GM12878 (cell line): ENCODE data around the gene EBF3. TPM values are rescaled to one million over a fixed set of nuclear protein-coding genes. Genes with fewer than 3 reads are reported as not detected.

Experiments used
- ATAC-seq: fragments of 200-7000 bp; cut with Tn5 transposase; 3 replicates; pipeline ENCODE4 v1.9.1; 2020; ENCODE audit warnings: mild to moderate bottlenecking, moderate library complexity
- BruUV-seq: library from RNA; stranded (reverse); fragments of 400-500 nt; replicated peaks from 2 replicates; lab custom pipeline; 2021; lab: Mats Ljungman, UMichigan
- CTCF ChIA-PET: fragments of 300-600 bp; sonication (Branson Sonifier 250); formaldehyde crosslinking; extraction: SDS; loops from one replicate; lab custom pipeline; 2021; ENCODE audit warnings: inconsistent platforms; lab: Yijun Ruan, JAX
- POLR2A ChIA-PET: fragments of 350-600 bp; formaldehyde crosslinking; extraction: SDS; loops from one replicate; lab custom pipeline; 2021; ENCODE audit warnings: inconsistent platforms; lab: Charles Lee
- RAD21 ChIA-PET: fragments of 300-600 bp; sonication (Branson Sonifier 250); formaldehyde crosslinking; loops from one replicate; lab custom pipeline; 2023; ENCODE audit warnings: antibody characterized with exemption; ENCODE audit not compliant: unreplicated experiment; lab: Charles Lee
- SMC1A ChIA-PET: fragments of 300-600 bp; sonication (Branson Sonifier 250); formaldehyde crosslinking; loops from one replicate; lab custom pipeline; 2023; ENCODE audit not compliant: unreplicated experiment, uncharacterized antibody; lab: Charles Lee
- DNase-seq: peaks from one replicate; pipeline ENCODE4 v3.0.0-alpha.2; 2011; ENCODE audit warnings: low read depth, low spot score
- FAIRE-seq: peaks from 3 replicates; lab custom pipeline; 2011; peaks lifted over from hg19 to GRCh38; lab: Jason Lieb, UNC
- H2AFZ ChIP-seq: 2 replicates; pipeline ENCODE4 v1.6.0; 2011; ENCODE audit warnings: low read depth, low read length, control low read depth; ENCODE audit not compliant: control insufficient read depth
- H3K27ac ChIP-seq: 2 replicates; pipeline ENCODE4 v1.5.1; 2011; ENCODE audit warnings: control low read depth; ENCODE audit not compliant: control insufficient read depth, insufficient read depth
- H3K27me3 ChIP-seq, 2 experiments: replicated peaks in 1 of 2; 2 replicates each; pipeline versions ENCODE4 v1.6.0 to v1.6.1; 2011; ENCODE audit warnings: low read length in 1 of 2; ENCODE audit not compliant: control insufficient read depth in 2 of 2, insufficient read depth in 2 of 2
- H3K36me3 ChIP-seq, 2 experiments: 2 replicates each; pipeline ENCODE4 v1.5.1; 2011; ENCODE audit warnings: low read length in 1 of 2; ENCODE audit not compliant: control insufficient read depth in 2 of 2, insufficient read depth in 2 of 2
- H3K4me1 ChIP-seq: 2 replicates; pipeline ENCODE4 v1.6.1; 2011; ENCODE audit warnings: mild to moderate bottlenecking, low read length, moderate library complexity, mixed read lengths; ENCODE audit not compliant: control insufficient read depth, insufficient read depth
- H3K4me2 ChIP-seq: 2 replicates; pipeline ENCODE4 v1.6.0; 2011; ENCODE audit warnings: control low read depth; ENCODE audit not compliant: control insufficient read depth, insufficient read depth
- H3K4me3 ChIP-seq: fragments of 200-600 bp; sonication (generic); 2 replicates; pipeline ENCODE4 v1.5.1; 2016
- H3K79me2 ChIP-seq: 2 replicates; pipeline ENCODE4 v1.6.0; 2011; ENCODE audit warnings: low read length; ENCODE audit not compliant: control insufficient read depth, insufficient read depth
- H3K9ac ChIP-seq: 2 replicates; pipeline ENCODE4 v1.8.0; 2011; ENCODE audit warnings: low read length, control low read depth, mixed read lengths; ENCODE audit not compliant: control insufficient read depth, insufficient read depth
- H3K9me3 ChIP-seq: replicated peaks from 3 replicates; pipeline ENCODE4 v1.5.1; 2011; ENCODE audit warnings: mild to moderate bottlenecking, low read length; ENCODE audit not compliant: control insufficient read depth, insufficient read depth
- H4K20me1 ChIP-seq: 2 replicates; pipeline ENCODE4 v1.6.0; 2011; ENCODE audit not compliant: control insufficient read depth, insufficient read depth
- DPF2 ChIP-seq: fragments of 450-650 bp; IDR thresholded peaks from 2 replicates; pipeline ENCODE4 v1.6.1; 2017; ENCODE audit warnings: mild to moderate bottlenecking
- HSF1 ChIP-seq: fragments of 150-350 bp; IDR thresholded peaks from 2 replicates; pipeline ENCODE4 v1.6.1; 2014; ENCODE audit warnings: mild to moderate bottlenecking, low read depth, low read length
- SIX5 ChIP-seq: IDR thresholded peaks from 2 replicates; pipeline ENCODE4 v1.6.1; 2011; ENCODE audit warnings: mild to moderate bottlenecking, low read depth, low read length, moderate library complexity; ENCODE audit not compliant: severe bottlenecking
- TCF3 ChIP-seq: IDR thresholded peaks from 2 replicates; pipeline ENCODE4 v1.6.1; 2012; ENCODE audit warnings: low read depth, mild to moderate bottlenecking, low read length, borderline replicate concordance; ENCODE audit not compliant: insufficient read depth
- WGBS: methylation state at CpG from one replicate; pipeline ENCODE4 v1.1.6; 2016; ENCODE audit warnings: low lambda C conversion rate; ENCODE audit not compliant: insufficient replicate concordance, insufficient coverage; ENCODE audit errors: missing lambda C conversion rate; 5-methylcytosine and 5-hydroxymethylcytosine counted together
- in situ Hi-C: fragments of 300-500 bp; cut with MboI; formaldehyde crosslinking; loops from 9 replicates; pipeline ENCODE4 v1.14.3; 2018; ENCODE audit warnings: mixed read lengths
- intact Hi-C: fragments of 100-400 bp; cut with micrococcal nuclease; formaldehyde crosslinking; loops from one replicate; pipeline ENCODE4 v1.14.2; 2022; ENCODE audit not compliant: unreplicated experiment
- polyA plus RNA-seq, 11 experiments: library from polyadenylated mRNA; depleted of rRNA in 4 of 11; unstranded in 6 of 11; stranded (reverse) in 5 of 11; fragments of >200 nt; fragmentation: Nextera tagmentation in 4 of 11; fragmentation: Illumina TruSeq in 1 of 11; extraction: Ambion mirVana in 4 of 11; extraction: Trizol in 1 of 11; gene quantifications; 1 replicate in 1 of 11; 2 replicates in 10 of 11; pipeline versions ENCODE4 v1.2.1 to v1.2.3, GENCODE V29; 2011 to 2016; ENCODE audit warnings: inconsistent platforms in 2 of 11, missing spikeins in 2 of 11, low read depth in 1 of 11
- total RNA-seq, 4 experiments: library from RNA; depleted of rRNA in 3 of 4; stranded (reverse); fragments of >200 nt in 3 of 4; fragmentation: Illumina TruSeq in 1 of 4; extraction: Trizol in 1 of 4; gene quantifications; 2 replicates each; pipeline versions ENCODE4 v1.2.1 to v1.2.3, GENCODE V29; 2013 to 2021

EBF3 gene
- total and polyA plus RNA-seq, 10 of the 15 experiments (the other 5 are each of a cell fraction or from before 2014, with no cell fraction given), result not detected

- Histone ChIP-seq H3K27me3 (no peaks in the 10 kb centered on the region), H3K9me3 (no peaks in the 10 kb centered on the region), H2AFZ (no peak overlapping the region), H3K36me3 (no peaks in the 10 kb centered on the region), H4K20me1 (no peaks in the 10 kb centered on the region), H3K4me3 (no peak overlapping the region), H3K9ac (no peak overlapping the region), H3K4me1 (no peaks in the 10 kb centered on the region), H3K4me2 (no peak overlapping the region), H3K79me2 (no peaks in the 10 kb centered on the region), H3K27ac (no peak overlapping the region)
- CTCF ChIA-PET, result interaction anchor here (0.8 to 1.6 kb wide), 3 partner anchors 23 to 307 kb away, joined by 3 to 4 read pairs (median 4); no protein-coding TSS in a partner anchor
- RAD21 ChIA-PET, result interaction anchor here (1.2 kb wide), 1 partner anchor 23 kb away, joined by 3 read pairs; no protein-coding TSS in a partner anchor
- SMC1A ChIA-PET, result interaction anchor here (1.2 kb wide), 1 partner anchor 274 kb away, joined by 3 read pairs; no protein-coding TSS in a partner anchor
- in situ Hi-C loops (no loop called here), intact Hi-C loops (no loop called here)
- POLR2A ChIA-PET, result no interaction called here
- no peak for DNase-seq
- BruUV-seq, result no TSS peak
- peak; percentile 13 for FAIRE-seq
- ATAC-seq, result no peak
- WGBS, result 39% methylated on average over 2 of the region's 2 CpGs
- TF ChIP-seq SIX5, result no peak
- TF ChIP-seq DPF2, result no peak
- TF ChIP-seq TCF3, result no peak
- TF ChIP-seq HSF1, result no peak
- TF ChIP-seq, all 136 proteins: peak for 0
These were observed 110.5 kb downstream of the EBF3 start for GRCh38 chr10:129853562-129853903.
